ENCODE data around the gene LPAR1. TPM values are rescaled to one million over a fixed set of nuclear protein-coding genes. Genes with fewer than 3 reads are reported as not detected.

Gene LPAR1
- polyA plus RNA-seq, 3 donors = 15.1 to 18.1 (median 17.5) TPM

DNA sequence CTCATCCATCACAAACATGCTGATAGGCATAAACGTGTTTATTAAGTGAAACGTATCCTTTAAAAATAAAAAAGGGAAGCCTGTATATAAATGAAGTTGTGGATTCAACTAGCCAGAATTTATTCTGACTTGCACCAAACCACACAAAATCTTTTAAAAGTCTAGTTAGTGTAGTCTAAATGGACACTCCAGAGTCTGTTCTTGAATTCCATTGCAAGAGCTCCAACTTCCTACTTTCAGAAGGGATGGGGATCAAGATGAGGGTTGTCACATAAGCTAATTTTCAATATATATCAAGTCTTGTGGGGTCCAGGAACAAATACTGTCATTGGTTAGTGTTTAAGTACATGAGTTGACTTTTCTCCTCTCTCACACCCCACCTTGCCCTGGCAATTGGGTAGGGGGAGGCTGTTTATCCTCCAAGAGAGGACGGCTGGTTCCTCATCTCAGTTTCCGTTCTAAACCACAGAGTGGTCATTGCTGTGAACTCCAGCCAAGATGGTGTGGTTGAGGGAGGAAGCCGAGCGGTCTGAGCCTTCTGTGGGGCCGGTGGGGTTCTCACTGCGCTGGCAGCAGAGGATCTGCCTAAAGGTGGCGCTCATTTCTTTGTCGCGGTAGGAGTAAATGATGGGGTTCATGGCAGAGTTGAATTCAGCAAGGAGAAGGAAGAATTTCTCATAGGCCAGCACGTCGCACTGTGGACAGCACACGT, 163.2 kb downstream of the LPAR1 start:
- Histone ChIP-seq H4K20me1 (ENCODE audit: insufficient read depth, low read length) (peaks cover 61% of the 10 kb centered on the region), H3K27me3 (ENCODE audit: control insufficient read depth in 2 of 2, insufficient read depth in 2 of 2, low read length in 2 of 2) (peaks cover 0 to 13% of the 10 kb centered on the region in 2 donors), H3K4me1 (ENCODE audit: control insufficient read depth in 1 of 2, insufficient read depth in 2 of 2, low read length in 2 of 2) (peaks cover 9 to 16% of the 10 kb centered on the region in 2 donors), H3K9me3 (replicated peaks in 1 of 2; ENCODE audit: control insufficient read depth in 1 of 2, insufficient read depth in 1 of 2, low read length in 2 of 2) (no peaks in the 10 kb centered on the region), H3K79me2 (ENCODE audit: insufficient read depth, low read length) (no peaks in the 10 kb centered on the region), H3K4me2 (replicated peaks; ENCODE audit: extremely low read depth, low read length, poor library complexity, severe bottlenecking) (peak overlapping the region; percentile 6), H3K9ac (ENCODE audit: insufficient read depth, low read length, poor library complexity, severe bottlenecking) (no peak overlapping the region), H3K36me3 (replicated peaks in 1 of 2; ENCODE audit: control insufficient read depth in 1 of 2, insufficient read depth in 2 of 2, low read length in 2 of 2) (no peaks in the 10 kb centered on the region), H2AFZ (ENCODE audit: insufficient read depth, low read depth, low read length, poor library complexity, severe bottlenecking) (no peak overlapping the region), H3K4me3 (replicated peaks in 1 of 3; ENCODE audit: low read depth in 2 of 3, low read length in 3 of 3) (peak overlapping the region in 1 of 3 experiments; percentile 7), H3K27ac (ENCODE audit: low read depth in 1 of 2, low read length in 2 of 2) (no peak overlapping the region)
- Mint-ChIP-seq H3K27me3 (ENCODE audit: low read depth in 3 of 3) (peaks cover 12 to 23% (median 17%) of the 10 kb centered on the region in 3 donors), H3K27ac (peak overlapping the region in 2 of 7 donors; percentile 5 to 33), H3K36me3 (peaks cover 28 to 39% of the 10 kb centered on the region in 2 donors), H3K4me3 (peak overlapping the region in 1 of 2 donors; percentile 71), H3K9me3 (peaks cover 0 to 5% (median 0%) of the 10 kb centered on the region in 7 donors), H3K4me1 (peaks cover 16% of the 10 kb centered on the region)
- 4% methylated on average over 4 of the region's 14 CpGs for WGBS (ENCODE audit: insufficient coverage)
- TF ChIP-seq, protein P1, sequence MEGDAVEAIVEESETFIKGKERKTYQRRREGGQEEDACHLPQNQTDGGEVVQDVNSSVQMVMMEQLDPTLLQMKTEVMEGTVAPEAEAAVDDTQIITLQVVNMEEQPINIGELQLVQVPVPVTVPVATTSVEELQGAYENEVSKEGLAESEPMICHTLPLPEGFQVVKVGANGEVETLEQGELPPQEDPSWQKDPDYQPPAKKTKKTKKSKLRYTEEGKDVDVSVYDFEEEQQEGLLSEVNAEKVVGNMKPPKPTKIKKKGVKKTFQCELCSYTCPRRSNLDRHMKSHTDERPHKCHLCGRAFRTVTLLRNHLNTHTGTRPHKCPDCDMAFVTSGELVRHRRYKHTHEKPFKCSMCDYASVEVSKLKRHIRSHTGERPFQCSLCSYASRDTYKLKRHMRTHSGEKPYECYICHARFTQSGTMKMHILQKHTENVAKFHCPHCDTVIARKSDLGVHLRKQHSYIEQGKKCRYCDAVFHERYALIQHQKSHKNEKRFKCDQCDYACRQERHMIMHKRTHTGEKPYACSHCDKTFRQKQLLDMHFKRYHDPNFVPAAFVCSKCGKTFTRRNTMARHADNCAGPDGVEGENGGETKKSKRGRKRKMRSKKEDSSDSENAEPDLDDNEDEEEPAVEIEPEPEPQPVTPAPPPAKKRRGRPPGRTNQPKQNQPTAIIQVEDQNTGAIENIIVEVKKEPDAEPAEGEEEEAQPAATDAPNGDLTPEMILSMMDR (IDR thresholded peaks at IDR 0.05) = peak; percentile 58
- DNase-seq = peak; percentile 32 to 58 (median 48)
- intact Hi-C loops (cut with micrococcal nuclease) = no loop called here

DNA sequence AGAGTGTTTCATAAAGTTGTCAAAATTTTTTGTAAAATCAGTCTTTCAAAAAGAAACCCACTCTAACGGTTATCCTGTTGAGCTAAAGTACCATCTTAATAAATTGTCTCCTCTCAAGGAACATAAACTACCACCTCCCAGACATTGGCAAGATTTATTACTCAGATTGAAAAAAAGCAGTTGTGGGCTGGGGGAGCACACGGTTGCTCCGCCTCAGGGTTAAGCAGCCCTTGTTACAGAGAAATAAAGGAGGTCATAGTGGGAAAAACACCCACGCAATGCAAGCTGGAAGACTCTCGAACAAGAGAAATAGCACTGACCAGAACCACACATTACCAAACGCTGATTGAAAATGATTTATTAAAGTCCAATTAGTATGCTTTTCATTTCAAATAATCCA, 165.3 kb downstream of the LPAR1 start:
- Histone ChIP-seq H3K79me2 (ENCODE audit: insufficient read depth, low read length) (no peaks in the 10 kb centered on the region), H3K4me3 (replicated peaks in 1 of 3; ENCODE audit: low read depth in 2 of 3, low read length in 3 of 3) (no peak overlapping the region), H3K4me1 (ENCODE audit: control insufficient read depth in 1 of 2, insufficient read depth in 2 of 2, low read length in 2 of 2) (peaks cover 9 to 16% of the 10 kb centered on the region in 2 donors), H4K20me1 (ENCODE audit: insufficient read depth, low read length) (peaks cover 39% of the 10 kb centered on the region), H3K9me3 (replicated peaks in 1 of 2; ENCODE audit: control insufficient read depth in 1 of 2, insufficient read depth in 1 of 2, low read length in 2 of 2) (no peaks in the 10 kb centered on the region), H2AFZ (ENCODE audit: insufficient read depth, low read depth, low read length, poor library complexity, severe bottlenecking) (no peak overlapping the region), H3K9ac (ENCODE audit: insufficient read depth, low read length, poor library complexity, severe bottlenecking) (no peak overlapping the region), H3K27me3 (ENCODE audit: control insufficient read depth in 2 of 2, insufficient read depth in 2 of 2, low read length in 2 of 2) (peaks cover 0 to 10% of the 10 kb centered on the region in 2 donors), H3K4me2 (replicated peaks; ENCODE audit: extremely low read depth, low read length, poor library complexity, severe bottlenecking) (no peak overlapping the region), H3K27ac (ENCODE audit: low read depth in 1 of 2, low read length in 2 of 2) (no peak overlapping the region), H3K36me3 (replicated peaks in 1 of 2; ENCODE audit: control insufficient read depth in 1 of 2, insufficient read depth in 2 of 2, low read length in 2 of 2) (no peaks in the 10 kb centered on the region)
- WGBS (ENCODE audit: insufficient coverage) = no CpG with 5 or more reads among the region's 6 CpGs
- intact Hi-C loops (cut with micrococcal nuclease) = no loop called here
- H3K27ac Mint-ChIP-seq = no peak overlapping the region
- H3K36me3 Mint-ChIP-seq = peaks cover 22 to 36% of the 10 kb centered on the region in 2 donors
- H3K27me3 Mint-ChIP-seq (ENCODE audit: low read depth in 3 of 3) = peaks cover 6 to 19% (median 12%) of the 10 kb centered on the region in 3 donors
- H3K4me3 Mint-ChIP-seq = peak overlapping the region in 1 of 2 donors; percentile 41
- H3K9me3 Mint-ChIP-seq = peaks cover 0 to 3% (median 0%) of the 10 kb centered on the region in 7 donors
- DNase-seq = no peak
- peaks cover 20% of the 10 kb centered on the region for H3K4me1 Mint-ChIP-seq
- TF ChIP-seq, protein P1 (IDR thresholded peaks at IDR 0.05) = no peak
